Caco-2 (cell line): ENCODE results near the gene KCNJ3. TPM values are rescaled to one million over a fixed set of nuclear protein-coding genes. Genes with fewer than 3 reads are reported as not detected.

Experiments
- BruUV-seq: library from RNA; stranded (reverse); fragments of 400-500 nt; replicated peaks from 2 replicates; lab custom pipeline; 2021; lab: Mats Ljungman, UMichigan
- CTCF ChIA-PET: fragments of 300-600 bp; sonication (Branson Sonifier 250); formaldehyde crosslinking; loops from one replicate; lab custom pipeline; 2022; ENCODE audit warnings: antibody characterized with exemption; lab: Charles Lee
- POLR2A ChIA-PET: fragments of 300-600 bp; sonication (Branson Sonifier 250); formaldehyde crosslinking; loops from one replicate; lab custom pipeline; 2022; ENCODE audit warnings: antibody characterized with exemption; lab: Charles Lee
- DNase-seq, 2 experiments: peaks; one replicate each; pipeline versions ENCODE4 v3.0.0 to v3.0.0-alpha.2; 2020 to 2022
- H3K27me3 ChIP-seq: replicated peaks from 2 replicates; pipeline ENCODE4 v1.6.0; 2011; ENCODE audit warnings: low read length; ENCODE audit not compliant: control insufficient read depth, insufficient read depth
- H3K36me3 ChIP-seq: 2 replicates; pipeline ENCODE4 v1.5.1; 2011; ENCODE audit warnings: low read length; ENCODE audit not compliant: control insufficient read depth, insufficient read depth
- H3K4me1 ChIP-seq: fragments of 250-450 bp; sonication (Bioruptor Pico); 2 replicates; pipeline ENCODE4 v1.5.1; 2020; ENCODE audit warnings: mild to moderate bottlenecking
- H3K4me3 ChIP-seq: 2 replicates; pipeline ENCODE4 v1.5.1; 2011; ENCODE audit warnings: low read depth, mild to moderate bottlenecking, control low read depth, low read length
- H3K9me3 ChIP-seq: fragments of 250-450 bp; sonication (Bioruptor Pico); 2 replicates; pipeline ENCODE4 v1.5.1; 2020; ENCODE audit warnings: mild to moderate bottlenecking, moderate library complexity
- H3K27ac Mint-ChIP-seq: one replicate; pipeline ENCODE4 v1.8.0; 2022; ENCODE audit warnings: mixed read lengths; ENCODE audit not compliant: unreplicated experiment
- H3K27me3 Mint-ChIP-seq: one replicate; pipeline ENCODE4 v1.8.0; 2022; ENCODE audit warnings: mixed read lengths; ENCODE audit not compliant: insufficient read depth, unreplicated experiment
- H3K36me3 Mint-ChIP-seq: one replicate; pipeline ENCODE4 v1.8.0; 2022; ENCODE audit warnings: mild to moderate bottlenecking, mixed read lengths; ENCODE audit not compliant: insufficient read depth, unreplicated experiment
- H3K4me1 Mint-ChIP-seq: one replicate; pipeline ENCODE4 v1.8.0; 2022; ENCODE audit warnings: low read depth, mixed read lengths; ENCODE audit not compliant: unreplicated experiment
- H3K4me3 Mint-ChIP-seq: one replicate; pipeline ENCODE4 v1.8.0; 2022; ENCODE audit warnings: mild to moderate bottlenecking, moderate library complexity, mixed read lengths; ENCODE audit not compliant: unreplicated experiment
- H3K9me3 Mint-ChIP-seq: one replicate; pipeline ENCODE4 v1.8.0; 2022; ENCODE audit warnings: mixed read lengths; ENCODE audit not compliant: unreplicated experiment
- intact Hi-C: fragments of 100-400 bp; cut with micrococcal nuclease; formaldehyde crosslinking; loops from one replicate; pipeline ENCODE4 v1.10.0; 2022; ENCODE audit not compliant: unreplicated experiment
- total RNA-seq: library from RNA; stranded (reverse); gene quantifications from 2 replicates; pipeline ENCODE4 v1.2.3, GENCODE V29; 2022
- TF ChIP-seq, protein P1 (sequence below), 2 experiments: fragments of 200-600 bp in 1 of 2; IDR thresholded peaks; 1 replicate in 1 of 2; 2 replicates in 1 of 2; pipeline versions ENCODE4 v1.5.1 to v1.8.0; 2011 to 2022; ENCODE audit warnings: antibody characterized with exemption in 1 of 2, control low read depth in 1 of 2, inconsistent platforms in 1 of 2, low read depth in 1 of 2, low read length in 1 of 2, mild to moderate bottlenecking in 1 of 2, moderate library complexity in 1 of 2; ENCODE audit not compliant: insufficient read depth in 1 of 2, severe bottlenecking in 1 of 2, unreplicated experiment in 1 of 2

Gene KCNJ3
- total RNA-seq, 1 experiment from 2014 or later = not detected

GRCh38 chr2:154677401-154677800 is 21.1 kb upstream of the KCNJ3 start:
- Histone ChIP-seq H3K27me3 (no peaks in the 10 kb centered on the region), H3K9me3 (no peaks in the 10 kb centered on the region), H3K4me3 (no peak overlapping the region), H3K36me3 (no peaks in the 10 kb centered on the region), H3K4me1 (no peaks in the 10 kb centered on the region)
- Mint-ChIP-seq H3K9me3 (no peaks in the 10 kb centered on the region), H3K27me3 (peaks cover 2% of the 10 kb centered on the region), H3K4me3 (no peak overlapping the region), H3K4me1 (no peaks in the 10 kb centered on the region), H3K27ac (no peak overlapping the region), H3K36me3 (no peaks in the 10 kb centered on the region)
- ChIA-PET POLR2A (no interaction called here), CTCF (no interaction called here)
- BruUV-seq = no TSS peak
- TF ChIP-seq, protein P1, sequence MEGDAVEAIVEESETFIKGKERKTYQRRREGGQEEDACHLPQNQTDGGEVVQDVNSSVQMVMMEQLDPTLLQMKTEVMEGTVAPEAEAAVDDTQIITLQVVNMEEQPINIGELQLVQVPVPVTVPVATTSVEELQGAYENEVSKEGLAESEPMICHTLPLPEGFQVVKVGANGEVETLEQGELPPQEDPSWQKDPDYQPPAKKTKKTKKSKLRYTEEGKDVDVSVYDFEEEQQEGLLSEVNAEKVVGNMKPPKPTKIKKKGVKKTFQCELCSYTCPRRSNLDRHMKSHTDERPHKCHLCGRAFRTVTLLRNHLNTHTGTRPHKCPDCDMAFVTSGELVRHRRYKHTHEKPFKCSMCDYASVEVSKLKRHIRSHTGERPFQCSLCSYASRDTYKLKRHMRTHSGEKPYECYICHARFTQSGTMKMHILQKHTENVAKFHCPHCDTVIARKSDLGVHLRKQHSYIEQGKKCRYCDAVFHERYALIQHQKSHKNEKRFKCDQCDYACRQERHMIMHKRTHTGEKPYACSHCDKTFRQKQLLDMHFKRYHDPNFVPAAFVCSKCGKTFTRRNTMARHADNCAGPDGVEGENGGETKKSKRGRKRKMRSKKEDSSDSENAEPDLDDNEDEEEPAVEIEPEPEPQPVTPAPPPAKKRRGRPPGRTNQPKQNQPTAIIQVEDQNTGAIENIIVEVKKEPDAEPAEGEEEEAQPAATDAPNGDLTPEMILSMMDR (IDR thresholded peaks at IDR 0.05; ENCODE audit: insufficient read depth in 1 of 2, low read depth in 1 of 2, low read length in 1 of 2, severe bottlenecking in 1 of 2, unreplicated experiment in 1 of 2) = no peak
- intact Hi-C loops = no loop called here
- DNase-seq = no peak

DNA sequence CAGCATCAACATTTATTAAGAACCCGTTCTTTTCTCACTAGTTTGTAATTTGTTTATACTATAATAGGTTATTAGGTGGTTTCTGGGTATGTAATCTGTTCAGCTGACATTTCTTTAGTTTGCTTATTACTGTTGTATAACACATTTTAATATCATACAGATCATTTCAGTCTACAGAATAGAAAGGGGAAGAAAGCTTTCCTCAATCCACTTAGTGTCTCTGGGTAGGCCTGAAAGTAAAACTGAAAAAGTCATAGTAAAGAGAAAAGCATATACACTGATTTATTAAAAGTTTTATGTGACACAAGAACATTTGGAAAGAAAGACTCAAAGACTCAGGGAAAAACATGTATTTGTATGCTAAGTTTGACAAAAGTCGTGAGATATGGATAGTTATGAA is 16.8 kb upstream of the KCNJ3 start:
- CTCF ChIA-PET = no interaction called here
- TF ChIP-seq, protein P1 (IDR thresholded peaks at IDR 0.05; ENCODE audit: insufficient read depth in 1 of 2, low read depth in 1 of 2, low read length in 1 of 2, severe bottlenecking in 1 of 2, unreplicated experiment in 1 of 2) = no peak
- H3K9me3 Mint-ChIP-seq = no peaks in the 10 kb centered on the region
- no peak for DNase-seq
- Histone ChIP-seq H3K9me3 (no peaks in the 10 kb centered on the region), H3K4me3 (no peak overlapping the region), H3K27me3 (no peaks in the 10 kb centered on the region), H3K36me3 (no peaks in the 10 kb centered on the region), H3K4me1 (no peaks in the 10 kb centered on the region)
- peaks cover 6% of the 10 kb centered on the region for H3K27me3 Mint-ChIP-seq
- intact Hi-C loops = no loop called here
- BruUV-seq = no TSS peak
- H3K4me3 Mint-ChIP-seq = no peak overlapping the region
- H3K27ac Mint-ChIP-seq = no peak overlapping the region
- H3K36me3 Mint-ChIP-seq = no peaks in the 10 kb centered on the region
- POLR2A ChIA-PET = no interaction called here
- H3K4me1 Mint-ChIP-seq = no peaks in the 10 kb centered on the region

GRCh38 chr2:154686162-154686561 is 12.3 kb upstream of the KCNJ3 start:
- Mint-ChIP-seq H3K9me3 (no peaks in the 10 kb centered on the region), H3K4me3 (no peak overlapping the region), H3K4me1 (no peaks in the 10 kb centered on the region), H3K27ac (no peak overlapping the region), H3K27me3 (peaks cover 14% of the 10 kb centered on the region), H3K36me3 (no peaks in the 10 kb centered on the region)
- CTCF ChIA-PET = no interaction called here
- intact Hi-C loops = loop anchor here (2.0 to 5.0 kb wide), 2 partner anchors 64 to 247 kb away; no protein-coding TSS in a partner anchor
- POLR2A ChIA-PET = no interaction called here
- DNase-seq = no peak
- H3K4me1 ChIP-seq = no peaks in the 10 kb centered on the region
- BruUV-seq = no TSS peak
- no peak overlapping the region for H3K4me3 ChIP-seq
- H3K27me3 ChIP-seq = no peaks in the 10 kb centered on the region; the same call in 1 of the 2 replicates
- H3K9me3 ChIP-seq = no peaks in the 10 kb centered on the region
- TF ChIP-seq, protein P1 (IDR thresholded peaks at IDR 0.05; ENCODE audit: insufficient read depth in 1 of 2, low read depth in 1 of 2, low read length in 1 of 2, severe bottlenecking in 1 of 2, unreplicated experiment in 1 of 2) = no peak
- no peaks in the 10 kb centered on the region for H3K36me3 ChIP-seq
